T-helper 1 cell treated with Interleukin-12 subunit alpha and Interleukin-12 subunit beta and Interleukin-4 antibody, amounts not matched to agents 30 μg/mL and 1 μg/mL, for 36 hours (primary cell): ENCODE results near the gene NFS1.
"Not testable (repeated sequence)": the region's sequence is repeated elsewhere in the genome, so short reads cannot be mapped to it uniquely, and the experiment has no call there.

Experiments
- H3K27ac Mint-ChIP-seq: one replicate; pipeline ENCODE4 v1.8.0; 2021; ENCODE audit warnings: mild to moderate bottlenecking, mixed read lengths
- H3K27me3 Mint-ChIP-seq: one replicate; pipeline ENCODE4 v1.8.0; 2021; ENCODE audit warnings: low read depth, mixed read lengths
- H3K36me3 Mint-ChIP-seq: one replicate; pipeline ENCODE4 v1.8.0; 2021; ENCODE audit warnings: low read depth, mixed read lengths
- H3K4me1 Mint-ChIP-seq: one replicate; pipeline ENCODE4 v1.8.0; 2021; ENCODE audit warnings: low read depth, mixed read lengths
- H3K4me3 Mint-ChIP-seq: one replicate; pipeline ENCODE4 v1.8.0; 2021; ENCODE audit warnings: mild to moderate bottlenecking, moderate library complexity, mixed read lengths
- H3K9me3 Mint-ChIP-seq: one replicate; pipeline ENCODE4 v1.8.0; 2021; ENCODE audit warnings: mixed read lengths

The NFS1 gene

GRCh38 chr20:35699127-35699956 is at the start of gene NFS1, which contains the start of gene ROMO1:
TSS of gene NFS1 (minus strand) at chr20:35699352. CDS start at chr20:35699288, 64 bp downstream.
TSS of gene ROMO1 (plus strand) at chr20:35699405. CDS start at chr20:35699633, 228 bp downstream.
- peaks cover 33% of the 10 kb centered on the region for H3K4me1 Mint-ChIP-seq
- H3K27ac Mint-ChIP-seq, result peak within 1 kb of the TSS; percentile 90
- H3K27me3 Mint-ChIP-seq, result no peaks in the 10 kb centered on the region
- no peaks in the 10 kb centered on the region for H3K9me3 Mint-ChIP-seq
- peaks cover 44% of the 10 kb centered on the region for H3K36me3 Mint-ChIP-seq
- H3K4me3 Mint-ChIP-seq, result peak within 1 kb of the TSS; percentile 89

DNA sequence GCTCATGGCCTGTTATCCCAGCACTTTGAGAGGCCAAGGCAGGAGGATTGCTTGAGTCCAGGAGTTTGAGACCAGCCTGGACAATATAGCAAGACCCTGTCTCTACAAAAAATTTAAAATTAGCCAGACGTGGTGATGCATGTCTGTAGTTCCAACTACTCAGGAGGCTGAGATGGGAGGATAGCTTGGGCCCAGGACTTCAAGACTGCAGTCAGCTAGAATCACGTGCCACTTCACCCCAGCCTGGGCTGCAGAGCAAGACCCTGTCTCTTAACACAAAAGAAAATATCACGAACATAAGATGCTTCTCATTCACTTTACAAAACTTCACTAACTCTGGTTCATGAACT is 45.3 kb upstream of the NFS1 start:
- H3K27ac Mint-ChIP-seq, result peak overlapping the region; percentile 100
- H3K4me1 Mint-ChIP-seq, result peaks cover 21% of the 10 kb centered on the region
- H3K4me3 Mint-ChIP-seq, result peak overlapping the region; percentile 98
- peaks cover 22% of the 10 kb centered on the region for H3K36me3 Mint-ChIP-seq
- not testable (repeated sequence) for H3K9me3 Mint-ChIP-seq, H3K27me3 Mint-ChIP-seq

GRCh38 chr20:35743693-35744491 is 44.7 kb upstream of the NFS1 start:
- peak overlapping the region; percentile 100 for H3K27ac Mint-ChIP-seq
- H3K4me3 Mint-ChIP-seq, result peak overlapping the region; percentile 98
- no peaks in the 10 kb centered on the region for H3K27me3 Mint-ChIP-seq
- no peaks in the 10 kb centered on the region for H3K9me3 Mint-ChIP-seq
- peaks cover 25% of the 10 kb centered on the region for H3K36me3 Mint-ChIP-seq
- H3K4me1 Mint-ChIP-seq, result peaks cover 25% of the 10 kb centered on the region

DNA sequence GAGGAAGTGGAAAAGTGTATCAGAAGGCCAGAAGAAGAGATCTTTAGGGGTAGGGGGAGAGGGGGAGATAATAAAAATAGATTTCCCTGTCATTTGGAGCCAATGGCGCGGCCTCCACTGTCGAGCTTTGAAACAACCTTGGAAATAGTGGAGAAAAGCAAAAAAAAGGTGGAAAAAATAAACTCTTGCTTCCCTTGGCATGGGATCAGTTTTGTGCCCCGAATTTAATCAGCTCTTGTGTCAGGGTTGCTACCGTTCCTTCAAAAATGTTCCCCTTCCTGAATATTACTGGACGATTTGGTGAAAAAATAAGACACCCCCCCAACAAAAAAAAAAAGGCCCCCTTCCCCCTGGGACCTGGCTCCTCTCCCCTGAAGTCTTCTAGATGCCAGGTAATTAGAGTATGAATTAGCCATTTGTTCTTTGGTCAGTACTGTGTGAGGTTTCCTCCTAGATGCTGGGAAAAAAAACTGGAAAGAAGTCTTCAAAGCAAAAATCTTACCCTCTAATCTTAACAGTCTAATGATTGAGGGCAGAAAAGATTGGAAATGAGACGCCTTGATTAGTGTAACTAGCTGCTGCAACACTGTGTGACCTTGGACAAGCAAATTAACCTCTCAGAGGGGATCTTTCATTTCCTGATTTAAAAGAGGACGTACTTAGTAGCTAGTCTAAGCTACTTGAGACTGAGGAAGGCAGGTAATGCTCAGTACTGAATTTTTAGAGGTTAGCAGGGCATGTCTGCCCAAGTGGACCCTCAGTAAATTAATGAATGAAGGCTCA is 43.8 kb upstream of the NFS1 start:
- peaks cover 34% of the 10 kb centered on the region for H3K4me1 Mint-ChIP-seq
- H3K4me3 Mint-ChIP-seq, result peak overlapping the region; percentile 98
- no peaks in the 10 kb centered on the region for H3K9me3 Mint-ChIP-seq
- H3K36me3 Mint-ChIP-seq, result peaks cover 34% of the 10 kb centered on the region
- no peaks in the 10 kb centered on the region for H3K27me3 Mint-ChIP-seq
- peak overlapping the region; percentile 100 for H3K27ac Mint-ChIP-seq

DNA sequence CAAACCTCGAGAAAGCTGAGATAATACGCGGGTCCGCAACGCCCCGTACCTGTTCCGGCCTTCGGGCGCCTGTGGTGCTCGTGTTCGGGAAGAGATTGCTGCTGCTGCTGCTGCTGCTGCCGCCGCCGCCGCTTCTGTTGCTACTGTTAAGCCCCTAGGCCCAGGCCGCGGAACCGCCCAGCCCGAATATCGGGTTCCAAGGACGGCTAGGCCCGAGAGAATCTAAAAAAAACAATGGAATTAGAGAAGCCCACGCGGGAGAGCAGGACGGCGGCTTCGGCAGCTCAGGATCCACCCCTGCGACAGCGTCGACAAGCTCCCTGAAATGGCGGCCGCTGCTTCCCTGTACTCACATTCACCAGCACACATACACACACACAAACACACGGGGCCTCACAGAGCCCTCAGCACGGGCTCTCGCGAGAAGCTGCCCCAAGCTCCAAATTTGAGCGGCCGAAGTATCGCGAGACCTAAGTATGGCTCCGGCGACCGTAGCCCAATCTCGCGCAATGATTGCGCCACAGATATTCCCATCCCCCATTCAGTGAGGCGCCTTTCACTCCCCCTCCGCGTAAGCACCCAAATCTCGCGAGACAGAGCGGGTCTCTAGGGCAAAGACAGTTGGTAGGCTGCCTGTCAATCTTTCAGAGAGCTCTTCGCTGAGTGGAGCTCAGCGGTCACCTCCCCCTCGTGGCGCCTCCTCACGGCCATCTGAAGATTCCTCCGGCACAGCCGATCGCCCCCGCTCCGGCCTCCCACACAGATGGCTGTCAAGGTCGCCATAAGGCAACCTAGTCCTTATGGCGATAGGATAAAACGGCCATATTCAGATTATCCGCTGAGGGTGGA is 43.0 kb upstream of the NFS1 start, which contains the start of gene RBM39:
Gene RBM39 (minus strand): TSS at position 369 of the 849 bp plus-strand sequence. CDS start 1,386 bp downstream, outside the sequence.
- H3K27me3 Mint-ChIP-seq, result no peaks in the 10 kb centered on the region
- peaks cover 34% of the 10 kb centered on the region for H3K4me1 Mint-ChIP-seq

DNA sequence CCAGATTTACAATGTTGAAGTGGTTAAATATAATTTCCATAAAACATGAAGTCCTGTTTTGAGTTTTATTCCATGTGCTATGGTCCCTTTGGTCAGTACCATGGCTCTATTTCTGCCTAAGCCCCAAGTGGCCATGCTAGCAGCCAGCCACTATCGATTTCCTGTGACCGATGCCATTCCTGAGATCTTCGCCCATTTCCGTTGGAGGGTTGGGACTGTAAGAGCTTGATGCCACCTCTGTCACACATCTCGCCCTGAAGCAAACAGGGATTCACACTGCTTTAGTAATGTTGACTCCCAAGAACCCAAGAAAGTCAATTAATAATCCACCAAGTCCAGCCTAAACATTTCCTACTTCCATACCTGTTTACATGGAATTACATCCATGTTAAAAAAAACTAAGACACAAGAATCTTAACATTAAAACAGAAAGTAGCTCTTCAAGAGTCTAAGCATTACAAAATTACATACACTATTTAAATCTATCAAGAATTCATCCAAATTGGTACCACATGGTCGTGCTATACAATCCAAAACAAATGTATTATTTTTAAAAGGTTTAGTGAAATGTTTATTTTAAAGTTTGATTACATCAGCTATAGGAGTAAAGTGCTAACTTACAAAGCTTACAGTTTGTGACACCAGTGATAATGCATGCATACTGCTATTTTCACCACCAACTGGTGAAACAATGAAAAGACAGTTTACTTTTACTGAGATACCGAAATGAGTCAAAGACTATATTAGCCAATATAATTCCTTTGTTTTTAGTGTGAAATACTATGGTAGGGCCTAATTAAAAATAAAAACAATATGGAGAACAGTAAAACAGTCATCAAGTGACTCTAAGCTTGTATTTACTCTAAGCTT is 40.4 kb upstream of the NFS1 start:
- H3K9me3 Mint-ChIP-seq, result no peaks in the 10 kb centered on the region
- peaks cover 48% of the 10 kb centered on the region for H3K36me3 Mint-ChIP-seq
- peak overlapping the region; percentile 98 for H3K4me3 Mint-ChIP-seq
- H3K27ac Mint-ChIP-seq, result peak overlapping the region; percentile 100
- H3K4me1 Mint-ChIP-seq, result peaks cover 43% of the 10 kb centered on the region
- no peaks in the 10 kb centered on the region for H3K27me3 Mint-ChIP-seq

More for the DNA sequence above, 43.0 kb upstream of the NFS1 start, which contains the start of gene RBM39:
- H3K4me3 Mint-ChIP-seq, result peak within 1 kb of the TSS; percentile 98
- no peaks in the 10 kb centered on the region for H3K9me3 Mint-ChIP-seq
- peak within 1 kb of the TSS; percentile 100 for H3K27ac Mint-ChIP-seq
- peaks cover 38% of the 10 kb centered on the region for H3K36me3 Mint-ChIP-seq

DNA sequence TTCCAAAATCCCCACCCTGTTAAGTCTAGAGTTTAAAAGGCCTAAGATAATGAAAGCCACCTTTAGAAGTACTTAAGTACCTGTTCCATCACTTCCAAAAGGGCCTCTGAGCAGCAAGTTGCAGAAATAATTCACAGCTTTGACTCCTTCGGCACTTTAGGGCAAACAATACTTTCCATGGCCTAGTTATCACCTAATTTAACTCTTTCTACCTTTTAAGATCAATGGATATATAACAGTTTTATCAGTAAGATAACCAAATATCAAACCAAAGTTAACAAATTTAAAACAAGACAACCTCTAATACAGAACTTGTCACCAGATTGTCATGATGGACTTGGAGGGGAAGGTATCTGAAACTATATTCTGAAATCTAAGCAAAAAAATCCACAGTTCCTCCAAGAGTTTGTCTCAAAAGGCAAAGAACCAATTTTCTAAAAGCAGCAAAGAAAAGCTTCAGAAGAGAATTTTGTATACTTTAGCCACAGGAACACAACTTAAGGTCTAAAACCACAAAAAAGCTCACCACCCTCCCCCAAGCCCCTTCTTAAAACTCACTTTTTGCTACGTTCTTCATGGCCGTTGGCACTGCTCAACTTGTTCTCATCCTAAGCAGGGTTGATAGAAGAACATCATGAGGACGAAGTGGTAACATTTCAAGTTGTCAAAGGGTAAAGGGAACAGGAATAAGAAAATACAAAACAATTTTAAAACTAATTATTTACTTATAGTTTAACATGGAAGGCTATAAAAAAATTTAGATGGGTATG is 39.4 kb upstream of the NFS1 start:
- Mint-ChIP-seq H3K27ac (peak overlapping the region; percentile 56), H3K4me3 (peak overlapping the region; percentile 72), H3K36me3 (peaks cover 57% of the 10 kb centered on the region)

DNA sequence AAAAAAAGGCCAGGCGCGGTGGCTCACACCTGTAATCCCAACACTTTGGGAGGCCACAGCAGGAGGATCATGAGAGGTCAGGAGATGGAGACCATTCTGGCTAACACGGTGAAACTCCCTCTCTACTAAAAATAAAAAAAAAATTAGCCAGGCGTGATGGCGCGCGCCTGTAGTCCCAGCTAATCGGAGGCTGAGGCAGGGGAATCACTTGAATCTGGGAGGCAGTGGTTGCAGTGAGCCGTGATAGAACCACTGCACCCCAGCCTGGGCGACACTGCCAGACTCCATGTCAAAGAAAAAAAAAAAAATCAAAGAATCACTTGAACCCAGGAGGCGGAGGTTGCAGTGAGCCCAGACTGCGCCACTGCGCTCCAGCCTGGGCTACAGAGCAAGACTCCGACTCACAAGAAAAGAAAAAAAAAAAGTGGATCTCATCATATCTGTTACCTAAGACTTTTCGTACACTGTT is 38.7 kb upstream of the NFS1 start:
- Mint-ChIP-seq H3K27ac (peak overlapping the region; percentile 56), H3K4me3 (peak overlapping the region; percentile 72), H3K36me3 (peaks cover 64% of the 10 kb centered on the region), H3K4me1 (peaks cover 48% of the 10 kb centered on the region), H3K9me3 (no peaks in the 10 kb centered on the region), H3K27me3 (no peaks in the 10 kb centered on the region)

More for the DNA sequence above, 39.4 kb upstream of the NFS1 start:
- Mint-ChIP-seq H3K4me1 (peaks cover 49% of the 10 kb centered on the region), H3K9me3 (no peaks in the 10 kb centered on the region), H3K27me3 (no peaks in the 10 kb centered on the region)

DNA sequence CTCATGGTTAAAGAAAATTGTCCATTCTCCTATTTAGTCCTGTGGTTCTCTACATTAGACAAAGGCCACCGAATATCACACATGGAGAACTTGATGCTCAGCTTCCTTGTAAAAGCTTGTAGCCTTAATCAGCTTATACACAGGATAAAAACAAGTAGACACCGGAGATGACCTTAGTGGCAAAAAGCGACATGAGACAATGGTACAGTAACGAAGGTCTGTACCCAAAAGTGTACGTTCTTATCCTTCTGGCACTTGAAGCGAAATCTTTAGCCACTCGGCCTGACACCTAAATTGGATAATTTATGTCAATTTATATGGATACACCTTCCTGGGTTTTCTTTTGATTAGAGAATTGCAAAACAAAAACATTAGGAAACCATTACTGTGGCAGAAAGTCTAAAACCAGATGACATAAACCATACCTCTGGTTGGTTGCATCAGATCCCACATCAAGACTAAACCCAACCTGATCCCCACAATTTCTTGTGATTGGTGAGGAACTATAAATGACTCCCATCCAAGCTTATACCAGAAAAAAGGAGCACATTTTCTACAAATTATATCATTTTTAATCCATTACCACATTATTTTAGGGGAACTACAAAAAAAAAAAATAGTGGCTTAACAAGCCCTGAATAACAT is 36.8 kb upstream of the NFS1 start:
- H3K4me1 Mint-ChIP-seq, result peaks cover 50% of the 10 kb centered on the region

DNA sequence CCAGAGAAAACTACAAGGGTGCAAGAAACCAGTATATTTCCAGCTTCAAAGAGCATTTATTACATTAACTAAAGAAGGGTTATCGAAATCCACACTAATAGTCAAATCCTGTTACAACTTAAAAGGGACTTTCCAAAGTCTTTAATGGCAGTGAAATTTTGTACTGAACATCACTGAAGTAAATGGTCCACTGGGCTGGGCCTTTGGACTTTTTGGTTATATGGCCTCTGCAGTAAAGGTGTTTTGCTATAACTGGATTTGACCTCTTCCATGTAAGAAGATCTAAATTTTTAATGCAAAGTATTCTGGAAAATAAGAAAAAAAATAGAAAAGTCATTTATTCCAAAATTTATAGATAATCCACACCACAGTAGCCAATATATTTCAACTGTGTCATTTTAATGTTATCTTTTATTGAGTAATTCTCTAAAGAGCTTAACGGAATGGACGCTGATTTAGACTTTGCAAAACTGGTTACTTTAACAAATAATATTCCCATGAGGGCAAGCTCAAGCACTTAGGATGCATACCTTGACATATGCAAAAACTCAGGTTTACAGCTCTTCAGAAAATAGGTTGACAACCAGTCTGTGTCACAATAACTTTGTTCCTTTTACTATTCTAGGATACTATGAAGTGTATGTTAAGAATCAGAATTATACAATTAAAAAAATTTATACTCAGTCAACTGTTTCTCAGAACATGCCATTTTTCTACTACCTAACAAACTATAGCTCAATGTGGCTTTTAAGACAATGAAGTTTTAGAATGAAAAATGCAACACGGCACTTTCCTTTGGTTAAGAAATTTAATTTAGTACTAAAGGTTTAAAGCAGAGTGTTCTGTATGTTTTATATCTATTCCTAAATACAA is 35.9 kb upstream of the NFS1 start:
- Mint-ChIP-seq H3K36me3 (peaks cover 63% of the 10 kb centered on the region), H3K4me1 (peaks cover 50% of the 10 kb centered on the region), H3K27me3 (no peaks in the 10 kb centered on the region), H3K9me3 (no peaks in the 10 kb centered on the region), H3K27ac (no peak overlapping the region), H3K4me3 (no peak overlapping the region)

More for the DNA sequence above, 36.8 kb upstream of the NFS1 start:
- no peak overlapping the region for H3K27ac Mint-ChIP-seq
- peak overlapping the region; percentile 34 for H3K4me3 Mint-ChIP-seq
- H3K36me3 Mint-ChIP-seq, result peaks cover 64% of the 10 kb centered on the region
- H3K27me3 Mint-ChIP-seq, result no peaks in the 10 kb centered on the region
- no peaks in the 10 kb centered on the region for H3K9me3 Mint-ChIP-seq

DNA sequence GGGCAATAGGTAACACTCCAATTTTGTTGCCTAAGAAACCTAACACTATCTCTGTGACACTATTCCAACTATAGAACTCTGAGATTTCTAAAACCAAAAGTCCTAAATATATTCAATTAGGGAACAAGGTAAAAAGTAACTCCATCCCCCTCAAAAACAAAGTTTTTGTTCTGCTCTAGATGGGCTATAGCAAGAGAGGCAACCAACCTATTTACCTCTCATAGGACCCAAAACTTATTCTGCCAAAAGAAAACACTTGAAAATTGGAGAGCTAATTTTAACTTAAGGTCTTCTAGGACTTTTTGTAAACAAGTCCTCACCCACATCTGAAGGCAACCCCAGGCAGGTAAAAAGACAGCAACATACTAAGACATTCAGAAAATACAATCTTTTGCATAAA is 35.2 kb upstream of the NFS1 start:
- Mint-ChIP-seq H3K27ac (peak overlapping the region; percentile 11), H3K9me3 (no peaks in the 10 kb centered on the region), H3K4me1 (peaks cover 45% of the 10 kb centered on the region), H3K4me3 (no peak overlapping the region), H3K27me3 (no peaks in the 10 kb centered on the region), H3K36me3 (peaks cover 62% of the 10 kb centered on the region)
